Loucy (cell line): ENCODE data around the gene RBKS.

Source experiments
- H2AFZ ChIP-seq: fragments of 200-600 bp; sonication (generic); 2 replicates; pipeline ENCODE4 v1.6.0; 2016; ENCODE audit warnings: antibody characterized with exemption, mild to moderate bottlenecking, low read length, moderate library complexity
- H3F3A ChIP-seq: fragments of 200-600 bp; 2 replicates; pipeline ENCODE4 v1.6.0; 2016; ENCODE audit warnings: antibody characterized with exemption, low read depth, mild to moderate bottlenecking
- H3K27me3 ChIP-seq: fragments of 200-600 bp; sonication (generic); 2 replicates; pipeline ENCODE4 v1.6.1; 2014; ENCODE audit warnings: low read length, mild to moderate bottlenecking; ENCODE audit not compliant: insufficient read depth, poor library complexity, severe bottlenecking
- H3K36me3 ChIP-seq: fragments of 200-600 bp; sonication (generic); 2 replicates; pipeline ENCODE4 v1.6.1; 2016; ENCODE audit warnings: low read length; ENCODE audit not compliant: insufficient read depth
- H3K4me1 ChIP-seq: fragments of 200-600 bp; sonication (generic); 2 replicates; pipeline ENCODE4 v1.5.1; 2014; ENCODE audit warnings: low read length, mild to moderate bottlenecking; ENCODE audit not compliant: insufficient read depth, poor library complexity, severe bottlenecking
- H3K4me2 ChIP-seq: fragments of 200-600 bp; sonication (generic); 2 replicates; pipeline ENCODE4 v1.6.0; 2014; ENCODE audit warnings: antibody characterized with exemption, low read length, low read depth, mild to moderate bottlenecking; ENCODE audit not compliant: poor library complexity, severe bottlenecking
- H3K4me3 ChIP-seq: fragments of 200-600 bp; sonication (generic); 2 replicates; pipeline ENCODE4 v1.5.1; 2014; ENCODE audit warnings: low read length, mild to moderate bottlenecking, mixed read lengths; ENCODE audit not compliant: poor library complexity, severe bottlenecking
- H3K79me2 ChIP-seq: fragments of 200-600 bp; sonication (generic); 2 replicates; pipeline ENCODE4 v1.6.1; 2014; ENCODE audit warnings: low read length; ENCODE audit not compliant: insufficient read depth
- H3K9ac ChIP-seq: fragments of 200-600 bp; sonication (generic); 2 replicates; pipeline ENCODE4 v1.6.0; 2014; ENCODE audit warnings: mild to moderate bottlenecking, low read depth, low read length, moderate library complexity; ENCODE audit not compliant: poor library complexity, severe bottlenecking
- H3K9me2 ChIP-seq: fragments of 200-600 bp; sonication (generic); replicated peaks from 2 replicates; pipeline ENCODE4 v1.6.1; 2016; ENCODE audit warnings: low read depth, low read length, mixed read lengths
- H3K9me3 ChIP-seq: fragments of 200-600 bp; sonication (generic); 2 replicates; pipeline ENCODE4 v1.6.1; 2014; ENCODE audit warnings: mild to moderate bottlenecking, antibody characterized with exemption, low read length, low read depth; ENCODE audit not compliant: insufficient read depth
- H4K20me1 ChIP-seq: fragments of 200-600 bp; sonication (generic); 2 replicates; pipeline ENCODE4 v1.6.0; 2014; ENCODE audit warnings: antibody characterized with exemption, low read length, mild to moderate bottlenecking; ENCODE audit not compliant: insufficient read depth, poor library complexity, severe bottlenecking
- EZH2phosphoT487 ChIP-seq: fragments of 200-600 bp; IDR thresholded peaks from 2 replicates; pipeline ENCODE4 v1.6.1; 2018; ENCODE audit warnings: antibody characterized with exemption, mild to moderate bottlenecking, moderate library complexity, borderline replicate concordance
- TF ChIP-seq, protein P1 (sequence below): fragments of 200-600 bp; sonication (generic); conservative IDR thresholded peaks from 2 replicates; pipeline ENCODE4 v1.5.1; 2014; ENCODE audit warnings: mild to moderate bottlenecking, antibody characterized with exemption, low read length

Gene RBKS

GRCh38 chr2:27875089-27875881 lies 14.9 kb downstream of the RBKS start:
- no peak overlapping the region for H3K4me2 ChIP-seq
- no peaks in the 10 kb centered on the region for H3K27me3 ChIP-seq

GRCh38 chr2:27873091-27873490 lies 17.1 kb downstream of the RBKS start:
- H3K9ac ChIP-seq = no peak overlapping the region
- no peaks in the 10 kb centered on the region for H3K36me3 ChIP-seq
- H2AFZ ChIP-seq = no peak overlapping the region
- no peaks in the 10 kb centered on the region for H3K9me3 ChIP-seq
- no peaks in the 10 kb centered on the region for H3K79me2 ChIP-seq
- no peaks in the 10 kb centered on the region for H3F3A ChIP-seq
- H3K4me1 ChIP-seq = peaks cover 9% of the 10 kb centered on the region
- H4K20me1 ChIP-seq = no peaks in the 10 kb centered on the region
- no peak overlapping the region for H3K4me2 ChIP-seq
- no peak overlapping the region for H3K4me3 ChIP-seq
- H3K27me3 ChIP-seq = no peaks in the 10 kb centered on the region
- TF ChIP-seq, protein P1, sequence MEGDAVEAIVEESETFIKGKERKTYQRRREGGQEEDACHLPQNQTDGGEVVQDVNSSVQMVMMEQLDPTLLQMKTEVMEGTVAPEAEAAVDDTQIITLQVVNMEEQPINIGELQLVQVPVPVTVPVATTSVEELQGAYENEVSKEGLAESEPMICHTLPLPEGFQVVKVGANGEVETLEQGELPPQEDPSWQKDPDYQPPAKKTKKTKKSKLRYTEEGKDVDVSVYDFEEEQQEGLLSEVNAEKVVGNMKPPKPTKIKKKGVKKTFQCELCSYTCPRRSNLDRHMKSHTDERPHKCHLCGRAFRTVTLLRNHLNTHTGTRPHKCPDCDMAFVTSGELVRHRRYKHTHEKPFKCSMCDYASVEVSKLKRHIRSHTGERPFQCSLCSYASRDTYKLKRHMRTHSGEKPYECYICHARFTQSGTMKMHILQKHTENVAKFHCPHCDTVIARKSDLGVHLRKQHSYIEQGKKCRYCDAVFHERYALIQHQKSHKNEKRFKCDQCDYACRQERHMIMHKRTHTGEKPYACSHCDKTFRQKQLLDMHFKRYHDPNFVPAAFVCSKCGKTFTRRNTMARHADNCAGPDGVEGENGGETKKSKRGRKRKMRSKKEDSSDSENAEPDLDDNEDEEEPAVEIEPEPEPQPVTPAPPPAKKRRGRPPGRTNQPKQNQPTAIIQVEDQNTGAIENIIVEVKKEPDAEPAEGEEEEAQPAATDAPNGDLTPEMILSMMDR = no peak
- no peak for TF ChIP-seq EZH2phosphoT487
- no peaks in the 10 kb centered on the region for H3K9me2 ChIP-seq

More at GRCh38 chr2:27875089-27875881, 14.9 kb downstream of the RBKS start:
- no peak overlapping the region for H3K4me3 ChIP-seq
- no peaks in the 10 kb centered on the region for H3K79me2 ChIP-seq
- no peaks in the 10 kb centered on the region for H3K36me3 ChIP-seq
- H3K9me2 ChIP-seq = no peaks in the 10 kb centered on the region
- H3K4me1 ChIP-seq = peaks cover 9% of the 10 kb centered on the region
- TF ChIP-seq, protein P1 = no peak
- no peak for TF ChIP-seq EZH2phosphoT487
- no peaks in the 10 kb centered on the region for H4K20me1 ChIP-seq
- no peaks in the 10 kb centered on the region for H3K9me3 ChIP-seq
- H2AFZ ChIP-seq = no peak overlapping the region
- no peak overlapping the region for H3K9ac ChIP-seq
- no peaks in the 10 kb centered on the region for H3F3A ChIP-seq

GRCh38 chr2:27871802-27872201 lies 18.4 kb downstream of the RBKS start:
- H3K4me2 ChIP-seq = no peak overlapping the region
- no peaks in the 10 kb centered on the region for H3K36me3 ChIP-seq
- H3K9me2 ChIP-seq = no peaks in the 10 kb centered on the region
- no peaks in the 10 kb centered on the region for H3F3A ChIP-seq
- no peaks in the 10 kb centered on the region for H3K79me2 ChIP-seq
- peaks cover 9% of the 10 kb centered on the region for H3K4me1 ChIP-seq
- no peak overlapping the region for H2AFZ ChIP-seq
- no peaks in the 10 kb centered on the region for H3K27me3 ChIP-seq
- no peak overlapping the region for H3K9ac ChIP-seq
- no peaks in the 10 kb centered on the region for H4K20me1 ChIP-seq
- H3K4me3 ChIP-seq = no peak overlapping the region
- no peaks in the 10 kb centered on the region for H3K9me3 ChIP-seq
- TF ChIP-seq, protein P1 = no peak
- no peak for TF ChIP-seq EZH2phosphoT487
